PC-3 (cell line): ENCODE data around the gene TBC1D3I. TPM values are rescaled to one million over a fixed set of nuclear protein-coding genes. Genes with fewer than 3 reads are reported as not detected.

Experiments used
- ATAC-seq: fragments of 200-7000 bp; cut with Tn5 transposase; 2 replicates; pipeline ENCODE4 v1.9.1; 2020; ENCODE audit warnings: mild to moderate bottlenecking, moderate library complexity
- BruUV-seq: library from RNA; stranded (reverse); fragments of 400-500 nt; replicated peaks from 2 replicates; lab custom pipeline; 2021; lab: Mats Ljungman, UMichigan
- CTCF ChIA-PET: fragments of 300-600 bp; sonication (Branson Sonifier 250); formaldehyde crosslinking; loops from one replicate; lab custom pipeline; 2022; ENCODE audit warnings: antibody characterized with exemption; lab: Charles Lee
- POLR2A ChIA-PET: fragments of 300-600 bp; sonication (Branson Sonifier 250); formaldehyde crosslinking; loops from one replicate; lab custom pipeline; 2022; ENCODE audit warnings: antibody characterized with exemption; ENCODE audit not compliant: unreplicated experiment; lab: Charles Lee
- DNase-seq: peaks from one replicate; pipeline ENCODE4 v3.0.0-alpha.2; 2015
- H2AFZ ChIP-seq: fragments of 300-600 bp; sonication (generic); 2 replicates; pipeline ENCODE4 v1.6.0; 2016; ENCODE audit warnings: antibody characterized with exemption, low read length
- H3F3A ChIP-seq: fragments of 300-600 bp; sonication (generic); one replicate; pipeline ENCODE4 v1.6.0; 2017; ENCODE audit warnings: antibody characterized with exemption, low read length, control low read depth, mild to moderate bottlenecking; ENCODE audit not compliant: unreplicated experiment
- H3K27ac ChIP-seq: fragments of 300-600 bp; sonication (generic); 2 replicates; pipeline ENCODE4 v1.5.1; 2016; ENCODE audit warnings: mild to moderate bottlenecking, low read length
- H3K27me3 ChIP-seq: fragments of 300-600 bp; sonication (generic); 2 replicates; pipeline ENCODE4 v1.6.1; 2016; ENCODE audit warnings: low read length, mixed read lengths
- H3K36me3 ChIP-seq: fragments of 300-600 bp; sonication (generic); 2 replicates; pipeline ENCODE4 v1.6.1; 2016; ENCODE audit warnings: low read depth, mixed run types, low read length, mixed read lengths
- H3K4me1 ChIP-seq: fragments of 300-600 bp; sonication (generic); 2 replicates; pipeline ENCODE4 v1.5.1; 2016; ENCODE audit warnings: low read length; ENCODE audit not compliant: insufficient read depth
- H3K4me2 ChIP-seq: fragments of 300-600 bp; sonication (generic); 2 replicates; pipeline ENCODE4 v1.6.0; 2016; ENCODE audit warnings: low read length
- H3K4me3 ChIP-seq: fragments of 300-600 bp; sonication (generic); 2 replicates; pipeline ENCODE4 v1.5.1; 2016; ENCODE audit warnings: mild to moderate bottlenecking, low read length, mixed read lengths
- H3K79me2 ChIP-seq: fragments of 300-600 bp; sonication (generic); 2 replicates; pipeline ENCODE4 v1.6.1; 2017; ENCODE audit warnings: low read length, mixed read lengths
- H3K9ac ChIP-seq: fragments of 300-600 bp; sonication (generic); 2 replicates; pipeline ENCODE4 v1.6.0; 2016; ENCODE audit warnings: mild to moderate bottlenecking, low read length
- H3K9me2 ChIP-seq: fragments of 300-600 bp; sonication (generic); replicated peaks from 2 replicates; pipeline ENCODE4 v1.6.1; 2016; ENCODE audit warnings: mixed run types, low read length, mixed read lengths
- H3K9me3 ChIP-seq: fragments of 300-600 bp; sonication (generic); 2 replicates; pipeline ENCODE4 v1.6.1; 2016; ENCODE audit warnings: low read length, mixed read lengths
- H4K20me1 ChIP-seq: fragments of 300-600 bp; sonication (generic); 2 replicates; pipeline ENCODE4 v1.6.1; 2016; ENCODE audit warnings: low read length, mixed read lengths
- CTCF ChIP-seq: fragments of 300-600 bp; sonication (generic); conservative IDR thresholded peaks from 2 replicates; pipeline ENCODE4 v1.5.1; 2017; ENCODE audit warnings: antibody characterized with exemption, low read depth, mild to moderate bottlenecking, low read length
- EZH2 ChIP-seq: fragments of 300-600 bp; sonication (generic); IDR thresholded peaks from one replicate; pipeline ENCODE4 v1.6.1; 2017; ENCODE audit warnings: antibody characterized with exemption, mild to moderate bottlenecking, low read length; ENCODE audit not compliant: unreplicated experiment
- EZH2phosphoT487 ChIP-seq: fragments of 300-600 bp; sonication (generic); IDR thresholded peaks from 2 replicates; pipeline ENCODE4 v1.6.1; 2018; ENCODE audit warnings: mild to moderate bottlenecking, antibody characterized with exemption, low read length, borderline replicate concordance
- intact Hi-C: fragments of 100-400 bp; cut with micrococcal nuclease; formaldehyde crosslinking; loops from 2 replicates; pipeline ENCODE4 v1.9.0; 2023
- total RNA-seq: library from RNA; depleted of rRNA; stranded (reverse); fragments of >200 nt; gene quantifications from 2 replicates; pipeline ENCODE4 v1.2.3, GENCODE V29; 2014; rRNA removed

The TBC1D3I gene
- total RNA-seq, 1 experiment from 2014 or later, result 0.07 TPM

- Histone ChIP-seq H4K20me1 (no peaks in the 10 kb centered on the region), H3K27me3 (peaks cover 4% of the 10 kb centered on the region; the same call in 1 of the 2 replicates), H3F3A (no peaks in the 10 kb centered on the region), H3K36me3 (no peaks in the 10 kb centered on the region), H3K4me2 (no peak overlapping the region), H2AFZ (no peak overlapping the region), H3K9me3 (no peaks in the 10 kb centered on the region), H3K27ac (no peak overlapping the region), H3K9me2 (no peaks in the 10 kb centered on the region), H3K4me3 (no peak overlapping the region), H3K79me2 (no peaks in the 10 kb centered on the region), H3K4me1 (no peaks in the 10 kb centered on the region), H3K9ac (no peak overlapping the region)
- no TSS peak for BruUV-seq
- CTCF ChIA-PET, result no interaction called here
- intact Hi-C loops, result no loop called here
- POLR2A ChIA-PET, result no interaction called here
- no peak for DNase-seq
- no peak for ATAC-seq
- TF ChIP-seq CTCF (no peak), EZH2phosphoT487 (no peak), EZH2 (no peak)
These were observed 58.5 kb downstream of the TBC1D3I start for GRCh38 chr17:36205637-36206485.

- no peak overlapping the region for H3K4me2 ChIP-seq
- H3K27me3 ChIP-seq, result peaks cover 4% of the 10 kb centered on the region; the same call in 1 of the 2 replicates
- H3K9me3 ChIP-seq, result no peaks in the 10 kb centered on the region
- CTCF ChIA-PET, result no interaction called here
- no peak overlapping the region for H3K4me3 ChIP-seq
- POLR2A ChIA-PET, result no interaction called here
- intact Hi-C loops, result no loop called here
- DNase-seq (no peak), ATAC-seq (no peak)
- no peaks in the 10 kb centered on the region for H3K36me3 ChIP-seq
- H4K20me1 ChIP-seq, result no peaks in the 10 kb centered on the region
- H3K27ac ChIP-seq, result no peak overlapping the region
- no peak overlapping the region for H3K9ac ChIP-seq
- no peaks in the 10 kb centered on the region for H3F3A ChIP-seq
- no peak overlapping the region for H2AFZ ChIP-seq
- no peak for TF ChIP-seq CTCF
- TF ChIP-seq EZH2phosphoT487, result no peak
- no peak for TF ChIP-seq EZH2
- no peaks in the 10 kb centered on the region for H3K9me2 ChIP-seq
- no peaks in the 10 kb centered on the region for H3K79me2 ChIP-seq
- no TSS peak for BruUV-seq
- no peaks in the 10 kb centered on the region for H3K4me1 ChIP-seq
These were observed 59.5 kb downstream of the TBC1D3I start for GRCh38 chr17:36204724-36205500.

Other genes with a start within 250 kb of the TBC1D3I start
- not detected in 2 replicates for gene CCL23, start 246.6 kb downstream of the TBC1D3I start, total RNA-seq
- gene CCL18, start 200.3 kb downstream of the TBC1D3I start, total RNA-seq, result not detected in 2 replicates
- gene CCL3, start 174.4 kb downstream of the TBC1D3I start, total RNA-seq, result not detected in 2 replicates
- gene CCL4, start 160.7 kb downstream of the TBC1D3I start, total RNA-seq, result not detected in 2 replicates
- gene TBC1D3B, start 87.9 kb downstream of the TBC1D3I start, total RNA-seq, result 1.4 and 4.3 TPM in 2 replicates
- gene CCL3L1, start 67.8 kb downstream of the TBC1D3I start, total RNA-seq, result not detected in 2 replicates
- gene CCL4L2, start 53.5 kb downstream of the TBC1D3I start, total RNA-seq, result not detected in 2 replicates
- not detected in 2 replicates for gene TBC1D3G, start 59.3 kb upstream of the TBC1D3I start, total RNA-seq
- gene TBC1D3H, start 123.9 kb upstream of the TBC1D3I start, total RNA-seq, result not detected in 2 replicates
- 27.5 and 37.9 TPM in 2 replicates for gene ZNHIT3, start 222.1 kb upstream of the TBC1D3I start, total RNA-seq